Stomach (tissue), 9 donors: Measurements from ENCODE around the gene F3. TPM values are rescaled to one million over a fixed set of nuclear protein-coding genes. Genes with fewer than 3 reads are reported as not detected.

Experiments used
- DNase-seq, 2 donors: peaks; one replicate each; pipeline versions ENCODE4 v3.0.0 to v3.0.0-alpha.2; 2013 to 2019
- H3K27ac ChIP-seq, 5 donors: fragments of 200-600 bp in 4 of 5; sonication (generic) in 4 of 5; one replicate each; pipeline ENCODE4 v1.5.1; 2013 to 2019; ENCODE audit warnings: mild to moderate bottlenecking in 1 of 5, moderate library complexity in 1 of 5
- H3K27me3 ChIP-seq, 3 donors: fragments of 200-600 bp; sonication (generic); one replicate each; pipeline ENCODE4 v1.5.1; 2017 to 2019; ENCODE audit warnings: mixed run types in 1 of 3
- H3K36me3 ChIP-seq, 4 donors: fragments of 200-600 bp; sonication (generic); 1 replicate in 3 of 4; 2 replicates in 1 of 4; pipeline ENCODE4 v1.5.1; 2016 to 2019
- H3K4me1 ChIP-seq, 4 donors: fragments of 200-600 bp; sonication (generic); one replicate each; pipeline ENCODE4 v1.5.1; 2016 to 2019
- H3K4me3 ChIP-seq, 4 donors: fragments of 200-600 bp; sonication (generic) in 3 of 4; one replicate each; pipeline ENCODE4 v1.5.1; 2016 to 2019; ENCODE audit warnings: mild to moderate bottlenecking in 1 of 4
- H3K9me3 ChIP-seq, 4 donors: fragments of 200-600 bp; sonication (generic); one replicate each; pipeline ENCODE4 v1.5.1; 2016 to 2019
- CTCF ChIP-seq, 7 experiments: fragments of 450-650 bp in 4 of 7; fragments of 200-600 bp in 3 of 7; sonication (generic) in 3 of 7; IDR thresholded peaks; one replicate each; pipeline ENCODE4 v1.5.1; 2016 to 2019; ENCODE audit warnings: antibody characterized with exemption in 7 of 7, control low read depth in 2 of 7, mild to moderate bottlenecking in 1 of 7
- EP300 ChIP-seq: sonication (generic); formaldehyde crosslinking; IDR thresholded peaks from one replicate; pipeline ENCODE4 v1.6.1; 2017; ENCODE audit warnings: antibody characterized with exemption
- POLR2A ChIP-seq, 4 donors: fragments of 450-650 bp; IDR thresholded peaks; one replicate each; pipeline ENCODE4 v1.6.1; 2016; ENCODE audit warnings: antibody characterized with exemption in 4 of 4, control low read depth in 2 of 4, mild to moderate bottlenecking in 1 of 4, moderate library complexity in 1 of 4
- POLR2AphosphoS5 ChIP-seq, 3 donors: sonication (generic); formaldehyde crosslinking; IDR thresholded peaks; one replicate each; pipeline ENCODE4 v1.6.1; 2016; ENCODE audit warnings: antibody characterized with exemption in 3 of 3
- WGBS, 5 donors: extraction: QIAGEN DNeasy Blood & Tissue Kit in 3 of 5; methylation state at CpG; one replicate each; pipeline versions ENCODE4 v1.1.5 to v1.1.7; 2013 to 2018; 5-methylcytosine and 5-hydroxymethylcytosine counted together
- intact Hi-C: fragments of 100-400 bp; cut with DNase I; formaldehyde crosslinking; loops from one replicate; pipeline ENCODE4 v1.15.1; 2023; ENCODE audit warnings: low total_unique reads
- polyA plus RNA-seq, 3 donors: library from polyadenylated mRNA; stranded (reverse); fragments of 200-250 nt; gene quantifications; one replicate each; pipeline ENCODE4 v1.2.3, GENCODE V29; 2013
- total RNA-seq, 5 donors: library from RNA; depleted of rRNA; stranded (reverse); fragments of >200 nt; gene quantifications; one replicate each; pipeline versions ENCODE4 v1.1.0 to v1.2.3, GENCODE V29; 2014 to 2016
- donor health status: healthy with polysubstance abuse.
- donor health status: Bipolar disorder and iron deficiency.
- donor health status: healthy.

The F3 gene
- total and polyA plus RNA-seq, 8 donors = 36.6 to 206 (median 81.7) TPM

- intact Hi-C loops = no loop called here
Observed at GRCh38 chr1:94479682-94480081, 61.9 kb downstream of the F3 start.

More at GRCh38 chr1:94479682-94480081, 61.9 kb downstream of the F3 start:
- Histone ChIP-seq H3K27ac (peak overlapping the region in 1 of 5 donors; percentile 6), H3K27me3 (no peaks in the 10 kb centered on the region), H3K4me1 (peaks cover 5 to 28% (median 13%) of the 10 kb centered on the region in 4 donors), H3K9me3 (no peaks in the 10 kb centered on the region), H3K36me3 (peaks cover 13 to 58% (median 42%) of the 10 kb centered on the region in 4 donors), H3K4me3 (no peak overlapping the region)
- no peak for TF ChIP-seq POLR2AphosphoS5 (IDR thresholded peaks at IDR 0.05)
- no peak for TF ChIP-seq CTCF (IDR thresholded peaks at IDR 0.05)
- no peak for TF ChIP-seq EP300
- no peak for TF ChIP-seq POLR2A (IDR thresholded peaks at IDR 0.05)
- no peak for DNase-seq
- 61 to 87% (median 66%) methylated on average over 3 of the region's 3 CpGs for WGBS, 5 donors

Other genes with a start within 250 kb of the F3 start
- 100 to 1,000 TPM in 1 of 5 donors, 10 to 100 TPM in 3, 1 to 10 TPM in 1; 8.8 to 124 (median 34.8) TPM for gene ABCD3, start 123.4 kb downstream of the F3 start, total RNA-seq
- 10 to 100 TPM; 15.9 to 20.0 (median 16.9) TPM for gene ABCD3, start 123.4 kb downstream of the F3 start, polyA plus RNA-seq